ENCODE results near the gene DRAM1. TPM values are rescaled to one million over a fixed set of nuclear protein-coding genes. Genes with fewer than 3 reads are reported as not detected.

Gene DRAM1
- total and polyA plus RNA-seq, 9 of the 15 experiments (the other 6 are each of a cell fraction or from before 2014, with no cell fraction given), result 1.4 to 4.3 (median 2.7) TPM

DNA sequence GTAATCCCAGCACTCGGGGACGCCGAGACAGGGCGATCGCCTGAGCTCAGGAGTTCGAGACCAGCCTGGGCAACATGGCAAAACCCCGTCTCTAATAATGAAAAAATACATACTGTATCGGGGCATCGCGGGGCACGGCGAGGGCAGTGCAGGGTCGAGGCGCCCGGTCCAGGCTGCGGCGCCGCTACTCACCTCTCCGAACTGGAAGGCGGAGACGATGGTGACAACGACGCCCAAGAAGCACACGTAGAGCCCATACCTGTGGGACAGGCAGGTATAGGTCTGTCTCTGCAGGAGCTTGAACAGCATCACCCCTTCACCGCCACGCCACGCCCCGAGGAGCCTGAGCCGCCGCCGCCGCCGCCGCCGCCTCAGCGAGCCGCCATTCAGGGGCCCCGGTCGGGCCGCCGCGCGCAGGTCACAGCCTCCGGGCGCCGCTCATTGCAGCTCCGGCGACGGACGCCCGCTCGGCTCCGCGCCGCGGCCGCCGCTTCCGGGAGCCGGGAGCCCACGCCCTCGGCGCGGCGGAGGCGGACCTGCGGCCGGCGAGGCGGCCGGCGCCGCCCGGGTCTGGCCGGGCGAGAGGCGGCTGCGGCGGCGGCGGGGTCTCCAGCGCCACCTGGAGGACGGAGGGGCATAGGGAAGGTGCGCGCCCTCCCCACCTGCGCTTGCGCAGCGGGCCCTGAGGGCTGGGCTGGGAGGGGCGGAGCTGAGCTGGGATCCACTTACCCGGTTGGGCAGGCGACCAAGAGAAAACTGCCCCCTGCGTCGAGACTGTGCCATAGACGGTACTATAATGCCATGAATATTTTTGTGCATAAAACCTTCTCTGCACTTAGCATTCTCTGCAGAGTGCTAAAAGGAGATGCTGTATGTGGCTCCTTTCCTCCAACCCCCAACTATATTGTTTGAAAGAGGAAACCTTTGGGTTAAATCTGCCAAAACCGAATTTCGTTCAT is 46.7 kb upstream of the DRAM1 start, which contains the start of gene GNPTAB (continued):
- TF ChIP-seq, protein P1, sequence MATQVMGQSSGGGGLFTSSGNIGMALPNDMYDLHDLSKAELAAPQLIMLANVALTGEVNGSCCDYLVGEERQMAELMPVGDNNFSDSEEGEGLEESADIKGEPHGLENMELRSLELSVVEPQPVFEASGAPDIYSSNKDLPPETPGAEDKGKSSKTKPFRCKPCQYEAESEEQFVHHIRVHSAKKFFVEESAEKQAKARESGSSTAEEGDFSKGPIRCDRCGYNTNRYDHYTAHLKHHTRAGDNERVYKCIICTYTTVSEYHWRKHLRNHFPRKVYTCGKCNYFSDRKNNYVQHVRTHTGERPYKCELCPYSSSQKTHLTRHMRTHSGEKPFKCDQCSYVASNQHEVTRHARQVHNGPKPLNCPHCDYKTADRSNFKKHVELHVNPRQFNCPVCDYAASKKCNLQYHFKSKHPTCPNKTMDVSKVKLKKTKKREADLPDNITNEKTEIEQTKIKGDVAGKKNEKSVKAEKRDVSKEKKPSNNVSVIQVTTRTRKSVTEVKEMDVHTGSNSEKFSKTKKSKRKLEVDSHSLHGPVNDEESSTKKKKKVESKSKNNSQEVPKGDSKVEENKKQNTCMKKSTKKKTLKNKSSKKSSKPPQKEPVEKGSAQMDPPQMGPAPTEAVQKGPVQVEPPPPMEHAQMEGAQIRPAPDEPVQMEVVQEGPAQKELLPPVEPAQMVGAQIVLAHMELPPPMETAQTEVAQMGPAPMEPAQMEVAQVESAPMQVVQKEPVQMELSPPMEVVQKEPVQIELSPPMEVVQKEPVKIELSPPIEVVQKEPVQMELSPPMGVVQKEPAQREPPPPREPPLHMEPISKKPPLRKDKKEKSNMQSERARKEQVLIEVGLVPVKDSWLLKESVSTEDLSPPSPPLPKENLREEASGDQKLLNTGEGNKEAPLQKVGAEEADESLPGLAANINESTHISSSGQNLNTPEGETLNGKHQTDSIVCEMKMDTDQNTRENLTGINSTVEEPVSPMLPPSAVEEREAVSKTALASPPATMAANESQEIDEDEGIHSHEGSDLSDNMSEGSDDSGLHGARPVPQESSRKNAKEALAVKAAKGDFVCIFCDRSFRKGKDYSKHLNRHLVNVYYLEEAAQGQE (IDR thresholded peaks at IDR 0.05; ENCODE audit: borderline replicate concordance), result peak; percentile 97
- TF ChIP-seq, protein P1 (CRISPR knock-in tag; IDR thresholded peaks at IDR 0.05; ENCODE audit: low read depth), result no peak
- TF ChIP-seq CHD1 (IDR thresholded peaks at IDR 0.05; ENCODE audit: low read length) (peak; percentile 55), ZBED1 (IDR thresholded peaks at IDR 0.05) (0 out of 2 replicates have a peak, but pooled peaks have one; percentile 17), NFIC (IDR thresholded peaks at IDR 0.05) (peak; percentile 67), ESRRA (IDR thresholded peaks at IDR 0.05; ENCODE audit: borderline replicate concordance, low read depth) (no peak), CC2D1A (IDR thresholded peaks at IDR 0.05) (no peak), PHF8 (IDR thresholded peaks at IDR 0.05; ENCODE audit: borderline replicate concordance, low read length) (peak; percentile 67; the same call in 1 of the 2 replicates), BHLHE40 (IDR thresholded peaks at IDR 0.05; ENCODE audit: low read length) (0 out of 2 replicates have a peak, but pooled peaks have one; percentile 30), ELF4 (CRISPR knock-in tag; IDR thresholded peaks at IDR 0.05) (no peak), SMAD4 (CRISPR knock-in tag; conservative IDR thresholded peaks at IDR 0.05) (peak; percentile 83), U2AF2 (optimal IDR thresholded peaks at IDR 0.05; ENCODE audit: low read depth, low read length) (no peak)
- TF ChIP-seq, protein P2, sequence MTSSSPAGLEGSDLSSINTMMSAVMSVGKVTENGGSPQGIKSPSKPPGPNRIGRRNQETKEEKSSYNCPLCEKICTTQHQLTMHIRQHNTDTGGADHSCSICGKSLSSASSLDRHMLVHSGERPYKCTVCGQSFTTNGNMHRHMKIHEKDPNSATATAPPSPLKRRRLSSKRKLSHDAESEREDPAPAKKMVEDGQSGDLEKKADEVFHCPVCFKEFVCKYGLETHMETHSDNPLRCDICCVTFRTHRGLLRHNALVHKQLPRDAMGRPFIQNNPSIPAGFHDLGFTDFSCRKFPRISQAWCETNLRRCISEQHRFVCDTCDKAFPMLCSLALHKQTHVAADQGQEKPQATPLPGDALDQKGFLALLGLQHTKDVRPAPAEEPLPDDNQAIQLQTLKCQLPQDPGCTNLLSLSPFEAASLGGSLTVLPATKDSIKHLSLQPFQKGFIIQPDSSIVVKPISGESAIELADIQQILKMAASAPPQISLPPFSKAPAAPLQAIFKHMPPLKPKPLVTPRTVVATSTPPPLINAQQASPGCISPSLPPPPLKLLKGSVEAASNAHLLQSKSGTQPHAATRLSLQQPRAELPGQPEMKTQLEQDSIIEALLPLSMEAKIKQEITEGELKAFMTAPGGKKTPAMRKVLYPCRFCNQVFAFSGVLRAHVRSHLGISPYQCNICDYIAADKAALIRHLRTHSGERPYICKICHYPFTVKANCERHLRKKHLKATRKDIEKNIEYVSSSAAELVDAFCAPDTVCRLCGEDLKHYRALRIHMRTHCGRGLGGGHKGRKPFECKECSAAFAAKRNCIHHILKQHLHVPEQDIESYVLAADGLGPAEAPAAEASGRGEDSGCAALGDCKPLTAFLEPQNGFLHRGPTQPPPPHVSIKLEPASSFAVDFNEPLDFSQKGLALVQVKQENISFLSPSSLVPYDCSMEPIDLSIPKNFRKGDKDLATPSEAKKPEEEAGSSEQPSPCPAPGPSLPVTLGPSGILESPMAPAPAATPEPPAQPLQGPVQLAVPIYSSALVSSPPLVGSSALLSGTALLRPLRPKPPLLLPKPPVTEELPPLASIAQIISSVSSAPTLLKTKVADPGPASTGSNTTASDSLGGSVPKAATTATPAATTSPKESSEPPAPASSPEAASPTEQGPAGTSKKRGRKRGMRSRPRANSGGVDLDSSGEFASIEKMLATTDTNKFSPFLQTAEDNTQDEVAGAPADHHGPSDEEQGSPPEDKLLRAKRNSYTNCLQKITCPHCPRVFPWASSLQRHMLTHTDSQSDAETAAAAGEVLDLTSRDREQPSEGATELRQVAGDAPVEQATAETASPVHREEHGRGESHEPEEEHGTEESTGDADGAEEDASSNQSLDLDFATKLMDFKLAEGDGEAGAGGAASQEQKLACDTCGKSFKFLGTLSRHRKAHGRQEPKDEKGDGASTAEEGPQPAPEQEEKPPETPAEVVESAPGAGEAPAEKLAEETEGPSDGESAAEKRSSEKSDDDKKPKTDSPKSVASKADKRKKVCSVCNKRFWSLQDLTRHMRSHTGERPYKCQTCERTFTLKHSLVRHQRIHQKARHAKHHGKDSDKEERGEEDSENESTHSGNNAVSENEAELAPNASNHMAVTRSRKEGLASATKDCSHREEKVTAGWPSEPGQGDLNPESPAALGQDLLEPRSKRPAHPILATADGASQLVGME (CRISPR knock-in tag; IDR thresholded peaks at IDR 0.05), result no peak
- TF ChIP-seq, protein P3, sequence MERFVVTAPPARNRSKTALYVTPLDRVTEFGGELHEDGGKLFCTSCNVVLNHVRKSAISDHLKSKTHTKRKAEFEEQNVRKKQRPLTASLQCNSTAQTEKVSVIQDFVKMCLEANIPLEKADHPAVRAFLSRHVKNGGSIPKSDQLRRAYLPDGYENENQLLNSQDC (CRISPR knock-in tag; IDR thresholded peaks at IDR 0.05), result peak; percentile 48; the same call in 1 of the 2 replicates

All from K562 (cell line).